Ovary (tissue), 9 donors: ENCODE results near the gene SAMD4A. TPM values are rescaled to one million over a fixed set of nuclear protein-coding genes. Genes with fewer than 3 reads are reported as not detected.
"Not testable (repeated sequence)": the region's sequence is repeated elsewhere in the genome, so short reads cannot be mapped to it uniquely, and the experiment has no call there.

Source experiments
- DNase-seq, 5 donors: peaks; one replicate each; pipeline ENCODE4 v3.0.0-alpha.2; 2019 to 2020
- H3K27ac ChIP-seq, 2 donors: fragments of 200-600 bp; one replicate each; pipeline versions ENCODE4 v1.5.1 to v1.8.0; 2019 to 2022
- H3K27me3 ChIP-seq: fragments of 200-600 bp; one replicate; pipeline ENCODE4 v1.8.0; 2022
- H3K36me3 ChIP-seq: fragments of 200-600 bp; sonication (generic); one replicate; pipeline ENCODE4 v1.5.1; 2019
- H3K4me1 ChIP-seq: one replicate; pipeline ENCODE4 v1.8.1; 2013; ENCODE audit warnings: mild to moderate bottlenecking, moderate library complexity; ENCODE audit not compliant: insufficient read depth
- H3K4me3 ChIP-seq: fragments of 200-600 bp; sonication (generic); one replicate; pipeline ENCODE4 v1.5.1; 2017
- H3K9me3 ChIP-seq, 2 donors: fragments of 200-600 bp in 1 of 2; sonication (generic) in 1 of 2; one replicate each; pipeline versions ENCODE4 v1.5.1 to v1.8.1; 2013 to 2019; ENCODE audit warnings: mild to moderate bottlenecking in 1 of 2, moderate library complexity in 1 of 2
- CTCF ChIP-seq, 3 donors: fragments of 450-650 bp in 2 of 3; fragments of 200-600 bp in 1 of 3; IDR thresholded peaks; one replicate each; pipeline versions ENCODE4 v1.5.1 to v1.8.0; 2016 to 2022; ENCODE audit warnings: antibody characterized with exemption in 3 of 3, mild to moderate bottlenecking in 1 of 3
- EP300 ChIP-seq: sonication (generic); formaldehyde crosslinking; IDR thresholded peaks from one replicate; pipeline ENCODE4 v1.6.1; 2017; ENCODE audit warnings: antibody characterized with exemption
- POLR2A ChIP-seq: fragments of 450-650 bp; IDR thresholded peaks from one replicate; pipeline ENCODE4 v1.6.1; 2017; ENCODE audit warnings: antibody characterized with exemption, mild to moderate bottlenecking, moderate library complexity
- WGBS, 3 donors: extraction: QIAGEN DNeasy Blood & Tissue Kit in 1 of 3; methylation state at CpG; one replicate each; pipeline versions ENCODE4 v1.1.5 to v1.1.7; 2013 to 2017; 5-methylcytosine and 5-hydroxymethylcytosine counted together
- intact Hi-C, 4 donors: fragments of 100-400 bp; cut with DNase I; formaldehyde crosslinking; loops; one replicate each; pipeline versions ENCODE4 v1.11.0 to v1.15.1; 2022 to 2023
- polyA plus RNA-seq, 2 donors: library from polyadenylated mRNA; stranded (reverse); fragments of 200-250 nt in 1 of 2; fragments of 350-450 nt in 1 of 2; fragmentation: Illumina TruSeq in 1 of 2; extraction: RNeasy Lipid Tissue Mini Kit (QIAGEN cat#74804) in 1 of 2; gene quantifications; one replicate each; pipeline ENCODE4 v1.2.3, GENCODE V29; 2013 to 2014
- total RNA-seq, 7 donors: library from RNA; depleted of rRNA in 2 of 7; stranded (reverse); fragments of >200 nt in 2 of 7; fragmentation: NEBNext Ultra II Directional in 3 of 7; extraction: Animal tissue kit (Norgen Biotek cat#: 25700) in 3 of 7; gene quantifications; one replicate each; pipeline versions ENCODE4 v1.1.0 to v1.2.4, GENCODE V29; 2016 to 2023
- donor health status: DM: no; HTN: no; CAD: no; lungs with moderate emphysema.
- donor health status: DM: no; HTN: no; CAD: no.
- donor health status: Bipolar disorder and iron deficiency.
- donor health status: DM: yes; HTN: yes; CAD: no.
- donor health status: DM: no; HTN: no; CAD: no.
- donor health status: DM: yes; HTN: yes; CAD: no.

Gene SAMD4A
- total and polyA plus RNA-seq, 9 donors = 2.3 to 22.4 (median 7.3) TPM

- no peak for TF ChIP-seq EP300
- no peak for TF ChIP-seq POLR2A
- no peak for TF ChIP-seq CTCF (IDR thresholded peaks at IDR 0.05)
- no peak for DNase-seq
- Histone ChIP-seq H3K36me3 (no peaks in the 10 kb centered on the region), H3K27me3 (no peaks in the 10 kb centered on the region), H3K27ac (no peak overlapping the region), H3K4me1 (peaks cover 5% of the 10 kb centered on the region), H3K4me3 (no peak overlapping the region), H3K9me3 (no peaks in the 10 kb centered on the region)
- 92 to 99% (median 94%) methylated on average over 4 of the region's 4 CpGs for WGBS, 3 donors
- intact Hi-C loops = no loop called here
Observed at GRCh38 chr14:54749180-54749579, 182.3 kb downstream of the SAMD4A start.

DNA sequence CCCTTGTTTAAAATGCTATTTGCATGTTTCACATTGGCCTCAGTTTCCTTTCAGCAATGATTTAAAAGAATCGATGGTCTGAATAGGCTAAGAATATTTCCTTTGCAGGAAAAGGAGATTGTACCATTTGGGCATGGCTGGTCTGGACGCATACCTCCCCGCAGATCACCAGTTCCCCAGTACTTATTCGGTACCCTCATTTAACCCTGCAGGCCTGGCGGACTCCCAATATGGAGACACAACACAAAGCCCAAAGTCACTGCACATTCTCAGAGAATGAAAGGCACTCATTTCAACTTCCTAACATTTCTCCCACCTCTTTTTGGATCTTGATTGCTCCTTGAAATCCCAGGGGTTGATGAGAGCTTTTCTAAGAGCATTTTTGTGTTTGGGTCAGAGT, 182.8 kb downstream of the SAMD4A start:
- Histone ChIP-seq H3K36me3 (no peaks in the 10 kb centered on the region), H3K4me3 (no peak overlapping the region), H3K27ac (no peak overlapping the region), H3K4me1 (peaks cover 5% of the 10 kb centered on the region), H3K9me3 (no peaks in the 10 kb centered on the region), H3K27me3 (no peaks in the 10 kb centered on the region)
- DNase-seq = no peak
- TF ChIP-seq EP300 = no peak
- TF ChIP-seq CTCF (IDR thresholded peaks at IDR 0.05) = no peak
- TF ChIP-seq POLR2A = no peak
- WGBS, 3 donors = 95 to 97% (median 96%) methylated on average over 5 of the region's 5 CpGs
- intact Hi-C loops = no loop called here

GRCh38 chr14:54752611-54753010, 185.7 kb downstream of the SAMD4A start:
- DNase-seq, H3K27ac ChIP-seq, intact Hi-C loops, H3K36me3 ChIP-seq, H3K4me1 ChIP-seq, H3K27me3 ChIP-seq, H3K9me3 ChIP-seq, H3K4me3 ChIP-seq: not testable (repeated sequence)
- WGBS, 3 donors = 34 to 45% (median 34%) methylated on average over 9 of the region's 9 CpGs

DNA sequence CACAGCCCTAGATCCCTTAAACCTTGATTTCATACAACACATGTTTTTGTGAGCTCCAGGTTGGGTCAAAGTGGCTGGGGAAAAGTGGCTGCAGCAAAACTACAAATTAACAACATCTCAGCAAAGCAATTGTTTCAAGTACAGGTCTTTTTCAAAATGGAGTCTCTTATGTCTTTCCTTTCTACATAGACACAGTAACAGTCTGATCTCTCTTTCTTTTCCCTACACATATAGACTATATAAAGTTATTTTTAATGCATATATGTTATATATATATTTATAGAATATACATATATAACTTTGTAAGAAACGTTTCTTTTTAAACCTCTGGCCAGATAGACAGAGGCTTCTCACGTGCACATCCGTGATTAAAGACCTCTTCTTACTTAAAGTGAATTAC, 186.5 kb downstream of the SAMD4A start:
- DNase-seq, H3K4me3 ChIP-seq, H3K9me3 ChIP-seq, H3K27ac ChIP-seq, H3K27me3 ChIP-seq, intact Hi-C loops, H3K36me3 ChIP-seq, H3K4me1 ChIP-seq: not testable (repeated sequence)
- 90 to 94% (median 90%) methylated on average over 3 of the region's 3 CpGs for WGBS, 3 donors

- TF ChIP-seq EP300 (no peak), POLR2A (no peak), CTCF (IDR thresholded peaks at IDR 0.05) (no peak)
Observed at GRCh38 chr14:54754116-54754622, 187.2 kb downstream of the SAMD4A start.

More at GRCh38 chr14:54754116-54754622, 187.2 kb downstream of the SAMD4A start:
- Histone ChIP-seq H3K27me3 (no peaks in the 10 kb centered on the region), H3K27ac (no peak overlapping the region), H3K4me1 (no peaks in the 10 kb centered on the region), H3K4me3 (no peak overlapping the region), H3K9me3 (no peaks in the 10 kb centered on the region), H3K36me3 (no peaks in the 10 kb centered on the region)
- no peak for DNase-seq
- intact Hi-C loops = no loop called here
- 91 to 96% (median 96%) methylated on average over 6 of the region's 6 CpGs for WGBS, 3 donors
